Keratinocyte (primary cell): ENCODE results near the gene GCK.

Source experiments
- EZH2 ChIP-seq: IDR thresholded peaks from one replicate; pipeline ENCODE4 v1.6.1; 2012; ENCODE audit warnings: inconsistent platforms, mild to moderate bottlenecking, low read length, moderate library complexity
- TF ChIP-seq, protein P1 (sequence below), 3 experiments: IDR thresholded peaks in 1 of 3; conservative IDR thresholded peaks in 1 of 3; optimal IDR thresholded peaks in 1 of 3; 2 replicates in 2 of 3; 3 replicates in 1 of 3; pipeline versions ENCODE3 to v1.5.1; 2011; ENCODE audit warnings: low read length in 3 of 3, mild to moderate bottlenecking in 3 of 3, moderate library complexity in 2 of 3, control low read depth in 1 of 3, inconsistent platforms in 1 of 3; ENCODE audit not compliant: insufficient read depth in 2 of 3; ENCODE audit errors: extremely low read depth in 1 of 3

DNA sequence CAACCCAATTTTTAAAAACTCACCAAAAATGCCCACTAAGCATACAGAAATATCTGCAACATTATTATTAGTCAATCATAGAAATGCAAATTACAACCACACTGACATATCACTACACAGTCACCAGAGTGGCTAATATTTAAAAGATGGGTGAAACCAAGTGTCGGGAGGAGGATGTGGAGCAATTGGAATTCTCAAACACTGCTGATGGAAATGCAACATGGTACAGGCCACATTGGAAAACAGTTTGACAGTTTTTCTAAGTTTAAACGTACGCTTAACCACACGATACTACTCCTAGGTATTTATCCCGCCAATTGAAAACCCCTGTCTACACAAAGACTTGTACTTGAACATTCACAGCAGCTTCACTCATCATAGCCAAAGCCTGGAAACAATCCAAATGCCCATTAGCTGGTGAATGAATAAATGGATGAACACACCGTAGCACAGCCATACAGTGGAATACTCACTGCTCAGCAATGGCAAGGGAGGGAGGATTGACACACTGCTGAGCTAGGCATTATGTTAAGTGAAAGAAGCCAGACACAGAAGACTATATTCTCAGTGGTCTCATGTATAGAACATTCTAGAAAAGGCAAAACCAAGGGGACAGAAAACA, 16.3 kb downstream of the GCK start:
- TF ChIP-seq, protein P1, sequence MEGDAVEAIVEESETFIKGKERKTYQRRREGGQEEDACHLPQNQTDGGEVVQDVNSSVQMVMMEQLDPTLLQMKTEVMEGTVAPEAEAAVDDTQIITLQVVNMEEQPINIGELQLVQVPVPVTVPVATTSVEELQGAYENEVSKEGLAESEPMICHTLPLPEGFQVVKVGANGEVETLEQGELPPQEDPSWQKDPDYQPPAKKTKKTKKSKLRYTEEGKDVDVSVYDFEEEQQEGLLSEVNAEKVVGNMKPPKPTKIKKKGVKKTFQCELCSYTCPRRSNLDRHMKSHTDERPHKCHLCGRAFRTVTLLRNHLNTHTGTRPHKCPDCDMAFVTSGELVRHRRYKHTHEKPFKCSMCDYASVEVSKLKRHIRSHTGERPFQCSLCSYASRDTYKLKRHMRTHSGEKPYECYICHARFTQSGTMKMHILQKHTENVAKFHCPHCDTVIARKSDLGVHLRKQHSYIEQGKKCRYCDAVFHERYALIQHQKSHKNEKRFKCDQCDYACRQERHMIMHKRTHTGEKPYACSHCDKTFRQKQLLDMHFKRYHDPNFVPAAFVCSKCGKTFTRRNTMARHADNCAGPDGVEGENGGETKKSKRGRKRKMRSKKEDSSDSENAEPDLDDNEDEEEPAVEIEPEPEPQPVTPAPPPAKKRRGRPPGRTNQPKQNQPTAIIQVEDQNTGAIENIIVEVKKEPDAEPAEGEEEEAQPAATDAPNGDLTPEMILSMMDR (optimal IDR thresholded peaks at IDR 0.05 in 1 of 3, IDR thresholded peaks at IDR 0.05 in 1 of 3, conservative IDR thresholded peaks at IDR 0.05 in 1 of 3; ENCODE audit: extremely low read depth in 1 of 3, insufficient read depth in 2 of 3, low read length in 3 of 3) = no peak
- TF ChIP-seq EZH2 = no peak
